Dedifferentiated amniotic fluid mesenchymal stem cell (primary cell): Measurements from ENCODE around the gene PLP2.
A peak's percentile ranks its signal among the peaks of the same experiment; 100 is the strongest.

Source experiments
- DNase-seq: peaks from one replicate; pipeline ENCODE4 v3.0.0-alpha.2; 2016; ENCODE audit errors: extremely low spot score

PLP2 gene

GRCh38 chrX:49186125-49187027 lies 14.7 kb downstream of the PLP2 start, which contains the start of gene PRICKLE3:
Gene PRICKLE3 (minus strand): TSS chrX:49186373. CDS start chrX:49186297, 76 bp downstream.
- no peak for DNase-seq

- no peak for DNase-seq
Observed at GRCh38 chrX:49187028-49187394, 15.3 kb downstream of the PLP2 start.

- no peak for DNase-seq
Observed at GRCh38 chrX:49187526-49187925, 15.8 kb downstream of the PLP2 start.

- DNase-seq = no peak
Observed at GRCh38 chrX:49188468-49189076, 16.9 kb downstream of the PLP2 start.

GRCh38 chrX:49189606-49190005 lies 17.9 kb downstream of the PLP2 start:
- DNase-seq = no peak

- peak; percentile 98 for DNase-seq
Observed at GRCh38 chrX:49190821-49191573, 19.3 kb downstream of the PLP2 start.

- DNase-seq = no peak
Observed at GRCh38 chrX:49191574-49192011, 19.9 kb downstream of the PLP2 start.

GRCh38 chrX:49192722-49193328 lies 21.1 kb downstream of the PLP2 start:
- no peak for DNase-seq

GRCh38 chrX:49193542-49193964 lies 21.9 kb downstream of the PLP2 start:
- DNase-seq = no peak

GRCh38 chrX:49197543-49198087 lies 25.9 kb downstream of the PLP2 start:
- no peak for DNase-seq

GRCh38 chrX:49198540-49199314 lies 27.0 kb downstream of the PLP2 start:
- no peak for DNase-seq

GRCh38 chrX:49199315-49199595 lies 27.6 kb downstream of the PLP2 start:
- DNase-seq = no peak

GRCh38 chrX:49199906-49200771 lies 28.4 kb downstream of the PLP2 start, which contains the start of gene SYP:
Gene SYP (minus strand): TSS chrX:49200193. CDS start chrX:49200186, 7 bp downstream.
- DNase-seq = peak; percentile 58

GRCh38 chrX:49202022-49202421 lies 30.3 kb downstream of the PLP2 start:
- DNase-seq = no peak

- DNase-seq = no peak
Observed at GRCh38 chrX:49203536-49203935, 31.8 kb downstream of the PLP2 start.

- DNase-seq = no peak
Observed at GRCh38 chrX:49204017-49204416, 32.3 kb downstream of the PLP2 start.

- DNase-seq = no peak
Observed at GRCh38 chrX:49204709-49205108, 33.0 kb downstream of the PLP2 start.

- DNase-seq = no peak
Observed at GRCh38 chrX:49205443-49205842, 33.7 kb downstream of the PLP2 start.

- no peak for DNase-seq
Observed at GRCh38 chrX:49206543-49206942, 34.8 kb downstream of the PLP2 start.

- no peak for DNase-seq
Observed at GRCh38 chrX:49208399-49208798, 36.7 kb downstream of the PLP2 start.
